ENCODE measurements around the gene ZFYVE21.

Gene ZFYVE21

GRCh38 chr14:103726474-103726873 is 10.9 kb downstream of the ZFYVE21 start:
- no peak for DNase-seq

DNA sequence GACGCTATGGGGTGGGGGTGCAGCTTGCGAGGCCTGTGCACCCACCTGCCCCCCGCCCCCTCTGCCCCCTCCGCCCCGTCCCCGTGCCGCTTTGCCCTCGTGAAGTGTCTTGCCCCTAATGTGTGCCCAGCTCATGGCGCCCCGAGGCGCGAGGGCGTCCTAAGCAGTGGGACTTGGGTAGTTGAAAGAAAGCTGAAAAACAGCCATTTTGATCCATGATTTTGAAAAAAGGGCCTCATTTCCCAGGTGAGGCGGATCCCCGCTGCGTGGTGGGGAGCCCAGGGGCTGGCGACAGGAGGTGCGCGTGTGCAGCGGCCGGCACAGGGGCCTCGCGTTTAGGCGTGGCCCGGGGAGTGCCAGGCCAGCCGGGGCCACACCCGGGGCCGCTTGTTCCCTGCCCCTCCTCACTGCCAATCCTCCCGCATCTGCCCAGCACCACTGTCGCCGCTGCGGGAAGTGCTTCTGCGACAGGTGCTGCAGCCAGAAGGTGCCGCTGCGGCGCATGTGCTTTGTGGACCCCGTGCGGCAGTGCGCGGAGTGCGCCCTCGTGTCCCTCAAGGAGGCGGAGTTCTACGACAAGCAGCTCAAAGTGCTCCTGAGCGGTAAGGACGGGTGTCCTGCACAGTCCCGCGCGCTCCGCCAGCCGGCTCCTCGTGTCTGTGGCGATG is 11.8 kb downstream of the ZFYVE21 start:
- DNase-seq = peak; percentile 76

DNA sequence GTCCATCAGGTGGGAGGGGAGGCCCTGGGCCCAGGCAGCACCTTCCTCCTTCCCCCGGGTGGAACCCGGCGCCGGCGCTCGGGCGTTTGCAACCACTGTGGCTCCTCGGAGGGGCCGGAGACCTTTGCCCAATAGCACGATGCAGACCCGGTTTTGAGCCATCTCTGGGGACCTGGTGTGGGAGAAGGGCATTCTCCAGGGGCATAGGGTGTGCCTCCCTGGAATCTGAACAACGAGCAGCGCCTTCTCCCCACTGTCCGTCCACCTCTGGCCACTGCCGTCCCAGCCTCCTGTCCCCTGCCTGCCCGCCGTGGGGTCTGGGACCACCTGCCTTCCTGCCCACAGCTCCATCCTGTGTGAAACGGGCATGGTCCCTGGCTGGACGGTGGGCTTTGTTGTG is 12.5 kb downstream of the ZFYVE21 start:
- no peak for DNase-seq

- DNase-seq = no peak
These were observed 13.1 kb downstream of the ZFYVE21 start for GRCh38 chr14:103728721-103729120.

GRCh38 chr14:103729496-103730448 is 14.2 kb downstream of the ZFYVE21 start:
- no peak for DNase-seq

- DNase-seq = no peak
These were observed 15.0 kb downstream of the ZFYVE21 start for GRCh38 chr14:103730490-103731035.

DNA sequence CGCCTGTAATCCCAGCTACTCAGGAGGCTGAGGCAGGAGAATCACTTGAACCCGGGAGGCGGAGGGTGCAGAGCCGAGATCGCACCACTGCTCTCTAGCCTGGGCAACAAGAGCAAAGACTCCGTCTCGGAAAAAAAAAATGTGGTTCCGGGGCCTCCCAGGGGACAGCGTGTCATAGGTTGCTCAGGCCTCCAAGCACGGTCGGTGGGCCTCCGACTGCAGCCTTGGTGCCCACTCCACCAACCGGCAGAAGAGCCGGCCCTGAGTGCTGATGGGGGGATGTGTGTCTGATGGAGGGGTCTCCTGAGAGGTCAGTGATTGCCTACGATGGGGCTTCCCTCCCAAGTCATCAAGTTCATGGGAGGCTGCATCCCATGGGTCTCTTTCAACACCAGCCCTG is 15.9 kb downstream of the ZFYVE21 start:
- no peak for DNase-seq

DNA sequence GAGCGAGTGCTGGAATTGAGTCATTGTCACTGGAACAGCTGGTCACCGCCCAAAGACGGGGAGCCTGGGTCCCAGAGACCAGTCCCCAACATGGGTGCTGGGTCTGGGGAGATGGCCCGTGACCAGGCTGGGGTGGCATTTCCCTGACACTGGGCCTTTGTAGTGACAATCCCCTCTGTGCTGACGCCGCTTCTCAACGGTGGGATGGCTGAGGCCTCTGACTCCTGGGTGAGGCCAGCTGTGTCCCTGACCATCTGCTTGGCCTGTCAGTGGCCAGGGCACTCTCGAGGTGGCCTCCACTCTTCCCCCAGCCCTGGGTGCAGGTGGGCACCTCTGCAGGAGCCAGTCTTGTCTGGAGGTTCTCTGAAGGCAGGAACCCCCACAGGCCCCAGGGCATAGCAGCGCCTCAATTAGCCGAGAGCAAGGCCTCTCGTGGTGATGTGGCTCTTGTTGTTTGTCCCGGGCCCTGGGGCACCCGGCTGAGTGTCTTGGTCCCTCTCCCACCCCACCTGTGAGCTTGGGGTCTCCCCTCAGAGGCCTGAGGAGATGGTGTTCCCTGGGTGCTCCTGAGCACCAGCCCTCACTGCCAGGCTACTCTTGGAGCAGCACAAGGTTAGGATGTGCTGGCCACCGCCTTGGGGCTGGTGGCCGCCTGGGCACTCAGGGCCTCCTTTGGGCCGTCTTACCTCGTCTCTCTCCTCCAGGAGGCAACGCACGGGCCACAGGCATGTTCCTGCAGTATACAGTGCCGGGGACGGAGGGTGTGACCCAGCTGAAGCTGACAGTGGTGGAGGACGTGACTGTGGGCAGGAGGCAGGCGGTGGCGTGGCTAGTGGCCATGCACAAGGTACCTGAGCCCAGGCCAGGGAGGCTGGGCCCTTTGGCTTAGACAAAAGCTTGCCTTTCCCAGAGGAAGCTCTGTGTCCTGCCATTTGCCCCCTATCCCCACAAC is 16.6 kb downstream of the ZFYVE21 start:
- DNase-seq = no peak

DNA sequence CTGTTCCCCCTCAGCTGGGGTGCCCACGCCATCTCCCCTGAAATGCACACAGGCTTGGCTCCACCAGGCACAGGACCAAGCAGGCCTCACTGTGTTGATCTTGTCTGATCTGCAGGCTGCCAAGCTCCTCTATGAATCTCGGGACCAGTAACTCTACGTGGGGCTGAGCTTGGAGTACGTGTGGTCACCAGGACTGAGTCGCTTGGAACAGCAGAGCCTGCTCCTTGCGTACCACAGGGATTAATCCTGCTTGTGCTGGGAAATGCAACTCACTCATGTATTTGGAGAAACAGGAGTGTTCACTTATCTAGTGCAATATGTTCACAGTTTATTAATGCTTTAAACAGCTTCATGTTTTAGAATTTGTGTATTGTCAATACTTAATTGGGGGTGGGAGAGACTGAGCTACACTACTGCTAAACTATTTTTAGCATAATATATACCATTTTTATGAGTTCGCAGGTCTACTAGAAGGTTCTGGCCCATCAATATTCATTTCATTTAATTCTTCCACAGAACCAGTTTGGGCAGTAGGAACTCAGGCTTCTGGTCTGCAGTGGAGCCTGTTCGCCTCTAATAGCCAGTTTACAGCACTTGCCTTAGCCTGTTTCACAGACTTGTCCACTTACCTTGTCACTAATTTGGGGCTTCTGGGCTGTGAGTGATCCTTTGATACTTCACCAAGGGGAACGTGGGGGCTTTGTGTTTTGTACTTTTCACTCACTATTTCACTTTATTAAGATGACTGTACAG is 17.4 kb downstream of the ZFYVE21 start:
- no peak for DNase-seq

GRCh38 chr14:103733651-103734050 is 18.0 kb downstream of the ZFYVE21 start:
- DNase-seq = no peak

DNA sequence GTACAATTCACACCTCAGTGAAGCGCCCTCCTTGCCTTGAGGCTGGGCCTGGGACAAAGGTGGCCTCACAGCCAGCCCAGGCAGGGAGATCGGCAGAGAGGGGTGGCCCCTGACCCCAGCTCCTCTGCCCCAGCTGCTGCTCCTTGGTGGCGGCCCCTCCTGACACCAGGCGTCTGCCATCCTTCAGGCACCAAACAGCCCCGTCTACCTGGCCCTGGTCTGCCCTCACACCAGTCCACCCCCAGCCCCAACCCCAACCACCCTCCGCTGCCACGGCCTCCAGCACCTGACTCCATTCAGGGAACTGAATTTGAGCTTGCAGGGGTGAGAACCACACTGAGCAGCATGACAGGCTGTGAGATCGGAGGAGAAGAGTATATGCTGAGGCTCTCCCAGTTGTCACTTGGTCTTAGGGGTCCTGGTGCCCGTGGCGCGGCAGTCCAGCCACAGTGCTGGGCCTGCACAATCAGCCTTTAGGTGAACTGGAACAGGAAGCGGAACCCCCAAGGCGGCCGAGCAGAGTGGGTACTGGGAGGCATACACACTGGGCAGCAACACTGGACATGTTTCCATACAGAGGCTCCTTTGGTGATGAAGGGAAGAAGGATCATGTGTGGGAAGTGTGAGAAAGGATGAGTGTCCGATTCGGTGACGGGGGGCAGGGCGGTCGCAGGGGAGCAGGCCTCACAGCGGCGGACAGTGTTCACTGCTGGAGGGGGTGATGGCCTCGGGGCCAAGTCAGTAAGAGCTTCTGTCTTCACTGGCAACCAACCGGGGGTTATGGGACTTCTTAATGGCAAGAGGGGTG is 18.7 kb downstream of the ZFYVE21 start:
- DNase-seq = no peak

DNA sequence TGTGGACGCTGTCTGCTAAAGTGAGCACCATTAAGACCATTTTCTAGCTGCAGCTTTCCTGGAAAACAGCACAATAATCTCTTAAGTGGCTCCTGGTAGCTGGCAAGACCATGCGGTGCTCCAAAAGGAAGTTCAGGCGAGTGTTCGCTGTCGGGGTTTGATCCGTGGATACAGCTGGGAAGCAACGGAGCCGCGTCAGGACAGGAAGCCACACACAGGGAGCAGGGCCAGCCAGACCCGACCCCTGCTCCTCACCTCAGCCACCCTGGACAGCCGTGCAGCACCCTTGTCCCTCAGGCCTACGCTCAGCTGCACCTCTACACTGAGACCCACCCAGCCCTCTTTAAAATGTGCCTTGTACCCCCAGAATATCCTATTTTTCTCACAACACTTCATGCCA is 19.4 kb downstream of the ZFYVE21 start:
- DNase-seq = no peak

GRCh38 chr14:103735439-103735814 is 19.8 kb downstream of the ZFYVE21 start:
- no peak for DNase-seq

- no peak for DNase-seq
These were observed 20.4 kb downstream of the ZFYVE21 start for GRCh38 chr14:103735815-103736545.

- DNase-seq = no peak
These were observed 21.2 kb downstream of the ZFYVE21 start for GRCh38 chr14:103736546-103737431.

GRCh38 chr14:103737432-103738045 is 21.9 kb downstream of the ZFYVE21 start:
- DNase-seq = no peak

DNA sequence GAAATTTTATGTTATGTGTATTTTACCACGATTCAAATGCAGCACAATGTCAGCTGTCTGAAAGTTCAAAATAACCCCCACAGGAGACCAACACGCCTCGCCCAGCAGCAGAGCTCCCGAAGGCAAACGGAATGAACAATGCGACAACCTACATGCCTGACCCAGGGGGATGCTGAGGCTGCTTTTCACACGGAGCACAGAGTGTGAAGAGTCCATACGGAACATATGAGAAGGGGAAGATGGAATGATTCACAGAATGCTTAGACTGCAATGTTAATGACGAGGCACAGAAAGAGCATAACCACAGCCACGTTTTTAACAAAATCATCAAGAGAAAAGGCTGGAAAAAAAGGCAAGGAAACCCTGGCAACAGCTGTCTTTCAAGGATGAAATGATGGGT is 22.6 kb downstream of the ZFYVE21 start:
- no peak for DNase-seq

DNA sequence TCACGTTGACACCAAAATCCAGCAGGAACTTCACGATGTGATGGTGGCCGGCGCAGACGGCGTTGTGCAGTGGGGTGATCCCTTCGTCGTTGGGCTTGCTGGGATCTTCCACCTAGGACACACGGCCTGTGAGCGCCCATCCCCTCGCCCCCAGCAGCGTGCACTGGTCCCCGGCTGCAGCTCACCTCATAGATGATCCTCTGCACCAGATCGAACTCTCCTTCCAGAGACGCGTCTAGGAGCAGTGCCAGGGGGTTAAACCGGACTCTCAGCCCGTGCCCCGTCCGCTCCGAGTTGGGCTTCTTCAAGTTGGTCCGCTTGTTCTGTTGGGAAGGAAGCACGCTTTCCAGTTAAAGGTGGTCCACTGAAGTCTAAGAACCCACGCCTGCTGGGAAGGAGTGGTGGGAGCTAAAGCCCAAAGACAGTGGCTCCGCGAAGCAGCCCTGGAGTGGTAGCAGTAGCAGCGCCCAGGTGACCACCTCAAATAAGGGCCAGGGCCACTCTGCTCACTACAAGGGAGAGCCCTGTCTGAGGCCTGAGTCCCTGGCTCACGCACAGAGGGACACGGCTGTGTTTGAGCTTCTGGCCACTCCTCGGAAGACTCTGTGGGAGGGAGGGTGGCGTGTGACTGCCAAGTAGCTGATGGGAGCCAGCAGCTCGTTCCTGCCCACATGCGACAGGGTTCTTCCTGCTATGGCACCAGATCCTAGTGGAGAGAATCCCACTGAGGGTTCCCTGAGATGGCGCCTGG is 23.3 kb downstream of the ZFYVE21 start:
- DNase-seq = no peak
